Measurements from ENCODE around the gene SEZ6. TPM values are rescaled to one million over a fixed set of nuclear protein-coding genes. Genes with fewer than 3 reads are reported as not detected.

Gene SEZ6
- total and polyA plus RNA-seq, 5 donors = not detected

DNA sequence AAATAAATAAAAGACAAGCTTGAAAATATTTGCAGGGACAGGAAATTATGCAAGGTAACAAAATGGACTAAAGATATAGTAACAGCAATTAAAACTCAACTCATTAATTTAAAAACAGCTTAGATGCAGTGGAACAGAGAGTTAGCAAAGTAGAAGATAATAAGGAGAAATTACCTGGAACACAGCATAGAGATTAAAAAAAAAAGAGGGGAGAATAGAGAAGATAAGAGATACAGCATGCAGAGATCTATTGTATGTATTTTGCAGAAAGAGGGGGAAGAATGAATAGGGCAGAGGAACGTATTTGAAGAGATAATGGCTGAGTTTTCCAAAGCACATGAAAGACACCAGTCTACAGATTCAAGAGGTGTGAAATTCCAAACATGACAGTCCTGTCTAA is 28.7 kb upstream of the SEZ6 start:
- intact Hi-C loops (cut with DNase I) = no loop called here
- no peaks in the 10 kb centered on the region for H3K4me1 ChIP-seq (ENCODE audit: control insufficient read depth, insufficient read depth, low read length)
- H3K4me3 ChIP-seq (ENCODE audit: low read length) = no peak overlapping the region
- peaks cover 2% of the 10 kb centered on the region for H3K9me3 ChIP-seq (ENCODE audit: control insufficient read depth, low read length)
- ATAC-seq (no peak), DNase-seq (no peak)
- no peak overlapping the region for H3K27ac ChIP-seq (ENCODE audit: low read length)
- 39% methylated on average over 1 of the region's 1 CpG for WGBS
- H3K27me3 ChIP-seq (ENCODE audit: control insufficient read depth, insufficient read depth) = peaks cover 3% of the 10 kb centered on the region

DNA sequence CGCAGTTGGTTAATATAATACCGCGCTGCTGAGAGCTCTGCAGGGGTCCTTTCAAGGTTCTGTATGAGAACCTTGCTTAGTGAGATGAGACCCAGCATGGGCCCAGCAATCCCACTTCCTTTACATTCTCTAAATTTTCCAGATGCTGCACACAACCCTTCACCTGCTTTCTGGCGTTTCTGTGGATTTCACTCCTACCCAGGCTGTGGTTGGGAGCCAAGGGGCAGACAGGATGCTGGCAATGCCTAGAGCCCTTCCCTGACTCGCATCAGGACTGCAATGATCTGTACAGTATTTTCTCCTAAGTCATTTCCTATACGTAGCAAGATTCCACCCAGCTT is 27.0 kb upstream of the SEZ6 start:
- WGBS = 28% methylated on average over 6 of the region's 6 CpGs
- intact Hi-C loops (cut with DNase I) = no loop called here
- no peak overlapping the region for H3K27ac ChIP-seq (ENCODE audit: low read length)
- no peaks in the 10 kb centered on the region for H3K4me1 ChIP-seq (ENCODE audit: control insufficient read depth, insufficient read depth, low read length)
- ATAC-seq (no peak), DNase-seq (no peak)
- H3K9me3 ChIP-seq (ENCODE audit: control insufficient read depth, low read length) = peaks cover 2% of the 10 kb centered on the region
- no peak overlapping the region for H3K4me3 ChIP-seq (ENCODE audit: low read length)
- H3K27me3 ChIP-seq (ENCODE audit: control insufficient read depth, insufficient read depth) = peaks cover 3% of the 10 kb centered on the region

DNA sequence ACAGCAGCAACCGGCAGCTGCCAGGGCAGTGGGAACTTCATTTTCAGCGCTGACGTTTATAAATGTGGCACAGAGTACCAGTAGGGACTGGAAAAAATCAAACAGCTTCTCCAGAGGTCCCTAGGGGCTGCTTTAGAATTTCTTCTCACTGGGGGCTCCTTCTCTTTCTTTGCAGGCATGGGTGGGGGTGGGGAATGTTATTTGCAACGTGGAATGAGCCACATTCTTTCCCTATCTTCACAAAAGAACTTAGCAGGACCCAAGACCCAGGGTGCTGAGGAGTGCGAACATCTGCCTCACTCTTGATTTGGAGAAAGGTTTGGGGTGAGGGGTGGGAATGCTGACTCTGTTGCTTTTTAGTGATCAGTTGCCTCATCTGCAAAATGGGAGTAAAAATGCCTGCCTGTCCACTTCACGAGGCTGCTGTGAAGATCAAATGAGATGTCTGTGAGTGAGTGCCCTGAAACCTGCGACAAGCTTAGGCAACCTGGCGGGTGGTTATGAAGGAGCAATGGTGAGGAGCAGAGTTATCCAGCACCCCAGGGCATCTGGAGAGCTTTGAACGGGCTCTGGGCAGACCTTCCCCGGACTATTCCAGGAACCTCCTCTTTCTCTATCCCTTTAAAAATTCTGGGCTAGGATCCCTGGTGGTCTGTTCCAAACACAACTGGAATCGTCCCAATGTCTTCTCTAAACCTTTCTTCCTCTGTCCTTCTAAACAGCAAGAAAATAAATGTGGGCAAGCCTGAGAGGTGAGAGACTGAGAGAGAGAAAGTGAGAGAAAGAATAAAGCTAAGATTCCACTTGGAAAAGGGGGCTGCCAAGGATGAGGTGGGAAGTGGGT is 26.4 kb upstream of the SEZ6 start:
- H3K4me1 ChIP-seq (ENCODE audit: control insufficient read depth, insufficient read depth, low read length) = no peaks in the 10 kb centered on the region
- WGBS = 31% methylated on average over 11 of the region's 11 CpGs
- ATAC-seq (no peak), DNase-seq (no peak)
- peaks cover 2% of the 10 kb centered on the region for H3K9me3 ChIP-seq (ENCODE audit: control insufficient read depth, low read length)
- peaks cover 3% of the 10 kb centered on the region for H3K27me3 ChIP-seq (ENCODE audit: control insufficient read depth, insufficient read depth)
- H3K27ac ChIP-seq (ENCODE audit: low read length) = no peak overlapping the region
- H3K4me3 ChIP-seq (ENCODE audit: low read length) = no peak overlapping the region
- intact Hi-C loops (cut with DNase I) = no loop called here

- Histone ChIP-seq H3K27ac (ENCODE audit: low read length) (no peak overlapping the region), H3K27me3 (ENCODE audit: control insufficient read depth, insufficient read depth) (peaks cover 3% of the 10 kb centered on the region), H3K4me3 (ENCODE audit: low read length) (no peak overlapping the region), H3K4me1 (ENCODE audit: control insufficient read depth, insufficient read depth, low read length) (no peaks in the 10 kb centered on the region), H3K9me3 (ENCODE audit: control insufficient read depth, low read length) (peaks cover 2% of the 10 kb centered on the region)
- intact Hi-C loops (cut with DNase I) = no loop called here
- 43% methylated on average over 5 of the region's 5 CpGs for WGBS
- ATAC-seq (no peak), DNase-seq (no peak)
These were observed 25.7 kb upstream of the SEZ6 start for GRCh38 chr17:29031488-29031887.

DNA sequence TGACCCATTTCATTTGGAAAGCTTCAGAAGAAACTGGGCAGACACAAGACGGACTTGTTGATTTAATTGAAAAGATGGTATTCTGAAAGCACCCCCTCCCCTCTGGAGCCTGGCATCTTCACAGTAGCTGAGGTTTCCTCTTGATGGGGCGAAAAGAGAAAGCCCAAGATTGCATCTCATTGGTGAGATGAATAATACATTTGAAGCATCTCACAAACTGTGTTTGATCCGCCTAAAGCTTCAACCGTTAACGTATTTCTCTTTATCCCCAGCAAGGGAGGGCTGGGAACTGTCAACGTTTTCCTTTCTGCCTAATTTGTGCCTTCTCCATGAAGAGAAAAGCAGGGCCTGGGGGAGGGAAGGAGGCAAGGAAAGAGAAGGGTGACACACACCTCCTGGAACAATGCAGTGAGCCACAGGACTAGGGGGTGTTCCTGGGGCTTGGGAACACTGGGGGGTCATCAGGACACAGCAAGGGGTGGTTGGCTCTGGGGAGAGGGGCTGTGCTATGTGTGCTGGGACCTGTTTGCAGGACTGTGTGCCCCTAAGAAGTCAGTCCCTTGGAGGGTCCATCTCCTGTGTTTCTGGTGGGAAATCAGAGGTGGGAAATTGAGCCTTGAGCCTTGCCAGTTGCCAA is 18.6 kb upstream of the SEZ6 start:
- Histone ChIP-seq H3K4me3 (ENCODE audit: low read length) (no peak overlapping the region), H3K4me1 (ENCODE audit: control insufficient read depth, insufficient read depth, low read length) (no peaks in the 10 kb centered on the region), H3K9me3 (ENCODE audit: control insufficient read depth, low read length) (no peaks in the 10 kb centered on the region), H3K27ac (ENCODE audit: low read length) (no peak overlapping the region), H3K27me3 (ENCODE audit: control insufficient read depth, insufficient read depth) (no peaks in the 10 kb centered on the region)
- ATAC-seq = no peak
- no peak for DNase-seq
- intact Hi-C loops (cut with DNase I) = no loop called here
- 74% methylated on average over 6 of the region's 6 CpGs for WGBS

DNA sequence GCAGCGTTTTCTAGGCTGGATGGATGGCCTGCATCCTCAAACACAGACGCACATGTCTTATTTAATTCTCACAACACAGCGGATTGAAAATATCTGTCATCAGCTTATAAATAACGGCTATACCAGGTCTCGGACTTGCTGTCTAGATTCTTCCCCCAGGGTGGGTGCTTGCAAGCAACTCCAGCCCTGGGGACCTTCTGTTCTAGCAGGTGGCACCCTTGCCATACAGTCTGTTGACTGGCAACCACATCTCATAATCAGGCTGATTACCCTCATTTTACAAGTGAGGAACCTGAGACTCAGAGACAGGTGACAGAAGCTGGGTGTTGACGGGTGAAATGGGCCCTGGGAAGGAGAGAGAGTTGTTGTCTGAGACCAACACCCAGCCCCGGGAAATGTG is 16.2 kb upstream of the SEZ6 start:
- 65% methylated on average over 7 of the region's 7 CpGs for WGBS
- H3K4me1 ChIP-seq (ENCODE audit: control insufficient read depth, insufficient read depth, low read length) = no peaks in the 10 kb centered on the region

GRCh38 chr17:29021226-29021625 is 15.4 kb upstream of the SEZ6 start:
- Histone ChIP-seq H3K4me3 (ENCODE audit: low read length) (no peak overlapping the region), H3K9me3 (ENCODE audit: control insufficient read depth, low read length) (no peaks in the 10 kb centered on the region), H3K27ac (ENCODE audit: low read length) (no peak overlapping the region), H3K4me1 (ENCODE audit: control insufficient read depth, insufficient read depth, low read length) (no peaks in the 10 kb centered on the region), H3K27me3 (ENCODE audit: control insufficient read depth, insufficient read depth) (no peaks in the 10 kb centered on the region)
- no peak for ATAC-seq
- 53% methylated on average over 7 of the region's 7 CpGs for WGBS
- intact Hi-C loops (cut with DNase I) = no loop called here
- DNase-seq = no peak

More for the DNA sequence above, 16.2 kb upstream of the SEZ6 start:
- DNase-seq = no peak
- no peak overlapping the region for H3K4me3 ChIP-seq (ENCODE audit: low read length)
- H3K9me3 ChIP-seq (ENCODE audit: control insufficient read depth, low read length) = no peaks in the 10 kb centered on the region
- no peak overlapping the region for H3K27ac ChIP-seq (ENCODE audit: low read length)
- no peak for ATAC-seq
- intact Hi-C loops (cut with DNase I) = no loop called here
- no peaks in the 10 kb centered on the region for H3K27me3 ChIP-seq (ENCODE audit: control insufficient read depth, insufficient read depth)

- H3K27ac ChIP-seq (ENCODE audit: low read length) = no peak overlapping the region
- no peaks in the 10 kb centered on the region for H3K4me1 ChIP-seq (ENCODE audit: control insufficient read depth, insufficient read depth, low read length)
- H3K4me3 ChIP-seq (ENCODE audit: low read length) = no peak overlapping the region
- no peak for DNase-seq
- no peak for ATAC-seq
- intact Hi-C loops (cut with DNase I) = no loop called here
- no peaks in the 10 kb centered on the region for H3K9me3 ChIP-seq (ENCODE audit: control insufficient read depth, low read length)
- whole genome bisulfite sequencing = 77% methylated on average over 8 of the region's 8 CpGs
- H3K27me3 ChIP-seq (ENCODE audit: control insufficient read depth, insufficient read depth) = no peaks in the 10 kb centered on the region
These were observed 14.7 kb upstream of the SEZ6 start for GRCh38 chr17:29020576-29020975.

DNA sequence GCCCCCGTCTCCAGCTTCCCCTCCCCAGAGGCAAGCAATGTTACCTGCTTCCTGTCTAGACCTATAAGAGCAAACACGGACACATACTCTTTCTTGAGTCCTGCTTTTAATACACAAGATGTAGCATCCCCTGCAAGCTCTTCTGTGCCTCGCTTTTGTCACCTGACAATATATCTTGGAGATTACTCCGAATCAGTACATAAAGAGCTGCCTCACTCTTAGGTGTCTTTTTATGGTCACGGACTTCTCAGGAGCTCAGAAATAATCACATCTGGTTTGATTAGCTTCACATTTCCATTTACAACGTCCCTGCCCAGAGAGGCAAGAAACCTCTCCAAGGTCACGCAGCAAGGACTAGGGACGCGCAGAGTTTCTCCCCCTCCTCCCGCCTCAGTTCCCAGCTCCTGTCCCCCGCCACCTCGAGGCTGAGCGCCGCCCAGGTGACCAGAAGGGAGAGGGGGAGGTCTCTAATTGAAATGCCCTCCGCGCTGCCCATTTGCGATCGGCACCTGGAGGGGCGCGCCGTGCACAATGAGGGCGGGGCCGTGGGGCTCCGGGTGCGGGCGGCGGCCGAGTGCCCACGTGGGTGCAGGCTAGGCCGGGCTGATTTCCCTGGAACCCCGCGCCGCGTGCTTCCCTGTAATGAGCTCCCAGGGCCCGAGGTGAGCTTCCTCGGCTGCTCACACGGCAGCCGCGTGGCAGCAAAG is 13.8 kb upstream of the SEZ6 start:
- intact Hi-C loops (cut with DNase I) = no loop called here
- H3K4me1 ChIP-seq (ENCODE audit: control insufficient read depth, insufficient read depth, low read length) = no peaks in the 10 kb centered on the region
- DNase-seq = peak in 1 of 3 donors; percentile 48
- H3K27ac ChIP-seq (ENCODE audit: low read length) = no peak overlapping the region
- H3K27me3 ChIP-seq (ENCODE audit: control insufficient read depth, insufficient read depth) = no peaks in the 10 kb centered on the region
- 8% methylated on average over 39 of the region's 39 CpGs for WGBS
- H3K4me3 ChIP-seq (ENCODE audit: low read length) = no peak overlapping the region
- ATAC-seq = no peak
- no peaks in the 10 kb centered on the region for H3K9me3 ChIP-seq (ENCODE audit: control insufficient read depth, low read length)

GRCh38 chr17:29018788-29019474 is 13.1 kb upstream of the SEZ6 start:
- no peak overlapping the region for H3K4me3 ChIP-seq (ENCODE audit: low read length)
- no peak overlapping the region for H3K27ac ChIP-seq (ENCODE audit: low read length)
- no peaks in the 10 kb centered on the region for H3K27me3 ChIP-seq (ENCODE audit: control insufficient read depth, insufficient read depth)
- no peaks in the 10 kb centered on the region for H3K4me1 ChIP-seq (ENCODE audit: control insufficient read depth, insufficient read depth, low read length)
- intact Hi-C loops (cut with DNase I) = no loop called here
- DNase-seq (no peak), ATAC-seq (no peak)
- H3K9me3 ChIP-seq (ENCODE audit: control insufficient read depth, low read length) = no peaks in the 10 kb centered on the region
- WGBS = 47% methylated on average over 6 of the region's 6 CpGs
